ENCODE data around the gene B3GAT3.

B3GAT3 gene

DNA sequence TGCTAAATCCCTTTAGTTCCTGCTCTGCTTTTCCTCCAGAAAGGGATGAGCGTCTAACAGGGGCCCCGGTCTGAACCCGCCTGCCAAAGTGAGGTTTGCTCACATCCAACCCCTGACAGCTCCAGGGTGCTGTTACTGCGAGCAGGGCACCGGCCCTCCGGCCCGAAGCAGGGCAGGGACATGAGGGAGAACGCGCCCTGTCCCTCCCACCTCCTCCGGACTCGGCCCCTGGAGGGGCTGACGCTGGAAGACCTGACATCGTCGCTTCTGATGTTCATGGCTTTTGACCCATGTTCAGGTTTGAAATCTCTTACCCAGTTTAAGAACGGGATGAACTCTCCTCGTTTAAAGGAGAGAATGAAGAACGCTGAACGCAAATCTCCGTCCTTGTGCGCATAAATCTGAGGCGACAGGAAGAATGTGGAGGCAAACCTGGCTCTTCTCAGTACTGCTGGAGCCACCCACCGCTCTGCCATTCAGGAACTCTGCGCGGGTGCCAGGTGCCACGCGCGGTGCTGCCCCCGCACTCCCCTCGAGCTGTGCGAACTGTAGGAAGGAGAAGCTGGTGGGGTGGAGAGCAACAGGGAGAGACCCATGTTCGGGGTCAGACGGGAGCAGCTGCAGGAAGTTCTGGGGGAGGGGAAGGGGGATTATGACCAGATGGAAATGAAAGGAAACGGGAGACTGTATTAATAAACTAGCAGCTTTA lies 47.3 kb downstream of the B3GAT3 start:
- Histone ChIP-seq H3K27me3 (ENCODE audit: control insufficient read depth, low read length) (no peaks in the 10 kb centered on the region), H3K4me2 (ENCODE audit: low read length) (peak overlapping the region; percentile 81), H3K79me2 (ENCODE audit: control insufficient read depth, low read length) (peaks cover 62% of the 10 kb centered on the region), H3K4me1 (ENCODE audit: control insufficient read depth, low read length) (peaks cover 48% of the 10 kb centered on the region), H3K9me3 (ENCODE audit: control insufficient read depth, insufficient read depth, low read length) (no peaks in the 10 kb centered on the region), H3K36me3 (ENCODE audit: control insufficient read depth, low read length) (peaks cover 90% of the 10 kb centered on the region), H3K27ac (ENCODE audit: low read depth, low read length) (peak overlapping the region; percentile 65), H4K20me1 (ENCODE audit: control insufficient read depth, insufficient read depth, low read depth, low read length) (peaks cover 4% of the 10 kb centered on the region; the same call in 1 of the 2 replicates), H3F3A (ENCODE audit: control insufficient read depth, insufficient read depth) (peaks cover 10% of the 10 kb centered on the region), H3K9me2 (replicated peaks; ENCODE audit: control insufficient read depth, low read length) (no peaks in the 10 kb centered on the region), H3K4me3 (ENCODE audit: low read length) (peak overlapping the region; percentile 93)
- TF ChIP-seq, protein P1, sequence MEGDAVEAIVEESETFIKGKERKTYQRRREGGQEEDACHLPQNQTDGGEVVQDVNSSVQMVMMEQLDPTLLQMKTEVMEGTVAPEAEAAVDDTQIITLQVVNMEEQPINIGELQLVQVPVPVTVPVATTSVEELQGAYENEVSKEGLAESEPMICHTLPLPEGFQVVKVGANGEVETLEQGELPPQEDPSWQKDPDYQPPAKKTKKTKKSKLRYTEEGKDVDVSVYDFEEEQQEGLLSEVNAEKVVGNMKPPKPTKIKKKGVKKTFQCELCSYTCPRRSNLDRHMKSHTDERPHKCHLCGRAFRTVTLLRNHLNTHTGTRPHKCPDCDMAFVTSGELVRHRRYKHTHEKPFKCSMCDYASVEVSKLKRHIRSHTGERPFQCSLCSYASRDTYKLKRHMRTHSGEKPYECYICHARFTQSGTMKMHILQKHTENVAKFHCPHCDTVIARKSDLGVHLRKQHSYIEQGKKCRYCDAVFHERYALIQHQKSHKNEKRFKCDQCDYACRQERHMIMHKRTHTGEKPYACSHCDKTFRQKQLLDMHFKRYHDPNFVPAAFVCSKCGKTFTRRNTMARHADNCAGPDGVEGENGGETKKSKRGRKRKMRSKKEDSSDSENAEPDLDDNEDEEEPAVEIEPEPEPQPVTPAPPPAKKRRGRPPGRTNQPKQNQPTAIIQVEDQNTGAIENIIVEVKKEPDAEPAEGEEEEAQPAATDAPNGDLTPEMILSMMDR (IDR thresholded peaks at IDR 0.05; ENCODE audit: low read depth, low read length, poor library complexity, severe bottlenecking) = no peak
- no peak for TF ChIP-seq EZH2phosphoT487 (IDR thresholded peaks at IDR 0.05; ENCODE audit: borderline replicate concordance, low read length)

GRCh38 chr11:62573592-62574362 lies 48.0 kb downstream of the B3GAT3 start, which contains the start of gene EEF1G:
Gene EEF1G (minus strand): TSS chr11:62573891. CDS start chr11:62573842, 49 bp downstream.
- no peak for TF ChIP-seq EZH2phosphoT487 (IDR thresholded peaks at IDR 0.05; ENCODE audit: borderline replicate concordance, low read length)
- TF ChIP-seq, protein P1 (IDR thresholded peaks at IDR 0.05; ENCODE audit: low read depth, low read length, poor library complexity, severe bottlenecking) = no peak
- Histone ChIP-seq H3F3A (ENCODE audit: control insufficient read depth, insufficient read depth) (peaks cover 8% of the 10 kb centered on the region), H3K9me3 (ENCODE audit: control insufficient read depth, insufficient read depth, low read length) (no peaks in the 10 kb centered on the region), H3K27me3 (ENCODE audit: control insufficient read depth, low read length) (no peaks in the 10 kb centered on the region), H3K27ac (ENCODE audit: low read depth, low read length) (peak within 1 kb of the TSS; percentile 68), H3K9me2 (replicated peaks; ENCODE audit: control insufficient read depth, low read length) (no peaks in the 10 kb centered on the region), H3K4me1 (ENCODE audit: control insufficient read depth, low read length) (peaks cover 48% of the 10 kb centered on the region), H3K36me3 (ENCODE audit: control insufficient read depth, low read length) (peaks cover 91% of the 10 kb centered on the region), H4K20me1 (ENCODE audit: control insufficient read depth, insufficient read depth, low read depth, low read length) (peaks cover 4% of the 10 kb centered on the region; the same call in 1 of the 2 replicates), H3K79me2 (ENCODE audit: control insufficient read depth, low read length) (peaks cover 70% of the 10 kb centered on the region), H3K4me2 (ENCODE audit: low read length) (peak within 1 kb of the TSS; percentile 81), H3K4me3 (ENCODE audit: low read length) (peak within 1 kb of the TSS; percentile 93)

DNA sequence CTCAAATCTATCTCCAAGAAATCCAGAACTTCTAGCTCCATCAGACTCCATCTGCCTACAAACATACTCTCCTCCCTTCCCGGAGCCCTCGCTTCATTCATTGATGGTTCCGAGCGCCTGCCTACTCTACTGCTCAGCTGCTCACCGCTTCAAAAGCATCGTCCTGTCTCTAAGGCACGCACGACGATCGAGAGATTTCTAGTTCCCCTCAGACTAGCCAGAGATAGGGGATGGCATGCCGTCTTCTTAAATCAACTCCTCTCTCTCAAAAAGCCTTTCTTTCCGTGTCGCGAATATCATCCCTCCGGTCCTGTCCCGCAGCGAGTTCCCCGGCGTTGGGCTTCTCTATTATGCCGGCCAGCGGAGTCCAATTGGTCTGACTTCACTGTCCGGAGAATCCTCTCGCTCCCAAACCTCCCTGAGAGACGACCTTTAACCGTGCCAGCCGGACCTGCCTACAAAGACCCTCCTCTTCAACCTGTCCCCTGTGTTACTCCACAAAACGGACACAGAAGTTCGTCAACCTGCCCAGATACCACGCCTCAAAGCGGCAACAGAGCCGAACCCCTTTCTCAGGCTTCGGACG lies 48.7 kb downstream of the B3GAT3 start:
- TF ChIP-seq, protein P1 (IDR thresholded peaks at IDR 0.05; ENCODE audit: low read depth, low read length, poor library complexity, severe bottlenecking) = no peak
- no peak for TF ChIP-seq EZH2phosphoT487 (IDR thresholded peaks at IDR 0.05; ENCODE audit: borderline replicate concordance, low read length)
- peaks cover 89% of the 10 kb centered on the region for H3K36me3 ChIP-seq (ENCODE audit: control insufficient read depth, low read length)
- H3K4me2 ChIP-seq (ENCODE audit: low read length) = peak overlapping the region; percentile 74
- H3K27ac ChIP-seq (ENCODE audit: low read depth, low read length) = peak overlapping the region; percentile 68
- H3F3A ChIP-seq (ENCODE audit: control insufficient read depth, insufficient read depth) = peaks cover 8% of the 10 kb centered on the region
- peak overlapping the region; percentile 93 for H3K4me3 ChIP-seq (ENCODE audit: low read length)
- peaks cover 4% of the 10 kb centered on the region; the same call in 1 of the 2 replicates for H4K20me1 ChIP-seq (ENCODE audit: control insufficient read depth, insufficient read depth, low read depth, low read length)
- H3K9me2 ChIP-seq (replicated peaks; ENCODE audit: control insufficient read depth, low read length) = no peaks in the 10 kb centered on the region
- no peaks in the 10 kb centered on the region for H3K9me3 ChIP-seq (ENCODE audit: control insufficient read depth, insufficient read depth, low read length)
- peaks cover 48% of the 10 kb centered on the region for H3K4me1 ChIP-seq (ENCODE audit: control insufficient read depth, low read length)
- peaks cover 75% of the 10 kb centered on the region for H3K79me2 ChIP-seq (ENCODE audit: control insufficient read depth, low read length)
- no peaks in the 10 kb centered on the region for H3K27me3 ChIP-seq (ENCODE audit: control insufficient read depth, low read length)
